ENCODE data around the gene MOB3A.
"Not testable (repeated sequence)": the region's sequence is repeated elsewhere in the genome, so short reads cannot be mapped to it uniquely, and the experiment has no call there.

The MOB3A gene

GRCh38 chr19:2091926-2092525 lies 4.1 kb downstream of the MOB3A start:
- H2AFZ ChIP-seq (ENCODE audit: low read depth, low read length); H3K4me3 ChIP-seq (ENCODE audit: low read length); H3K27me3 ChIP-seq (ENCODE audit: insufficient read depth, low read length); H3K9me3 ChIP-seq (ENCODE audit: low read length); H3K4me1 ChIP-seq (ENCODE audit: insufficient read depth, low read length): not testable (repeated sequence)
- peaks cover 10% of the 10 kb centered on the region for H3K36me3 ChIP-seq (ENCODE audit: insufficient read depth, low read length)

GRCh38 chr19:2089727-2090053 lies 6.4 kb downstream of the MOB3A start:
- Histone ChIP-seq H3K4me1 (ENCODE audit: insufficient read depth, low read length) (peaks cover 3% of the 10 kb centered on the region), H3K36me3 (ENCODE audit: insufficient read depth, low read length) (peaks cover 10% of the 10 kb centered on the region), H2AFZ (ENCODE audit: low read depth, low read length) (no peak overlapping the region), H3K4me3 (ENCODE audit: low read length) (no peak overlapping the region), H3K9me3 (ENCODE audit: low read length) (no peaks in the 10 kb centered on the region), H3K27me3 (ENCODE audit: insufficient read depth, low read length) (no peaks in the 10 kb centered on the region)

DNA sequence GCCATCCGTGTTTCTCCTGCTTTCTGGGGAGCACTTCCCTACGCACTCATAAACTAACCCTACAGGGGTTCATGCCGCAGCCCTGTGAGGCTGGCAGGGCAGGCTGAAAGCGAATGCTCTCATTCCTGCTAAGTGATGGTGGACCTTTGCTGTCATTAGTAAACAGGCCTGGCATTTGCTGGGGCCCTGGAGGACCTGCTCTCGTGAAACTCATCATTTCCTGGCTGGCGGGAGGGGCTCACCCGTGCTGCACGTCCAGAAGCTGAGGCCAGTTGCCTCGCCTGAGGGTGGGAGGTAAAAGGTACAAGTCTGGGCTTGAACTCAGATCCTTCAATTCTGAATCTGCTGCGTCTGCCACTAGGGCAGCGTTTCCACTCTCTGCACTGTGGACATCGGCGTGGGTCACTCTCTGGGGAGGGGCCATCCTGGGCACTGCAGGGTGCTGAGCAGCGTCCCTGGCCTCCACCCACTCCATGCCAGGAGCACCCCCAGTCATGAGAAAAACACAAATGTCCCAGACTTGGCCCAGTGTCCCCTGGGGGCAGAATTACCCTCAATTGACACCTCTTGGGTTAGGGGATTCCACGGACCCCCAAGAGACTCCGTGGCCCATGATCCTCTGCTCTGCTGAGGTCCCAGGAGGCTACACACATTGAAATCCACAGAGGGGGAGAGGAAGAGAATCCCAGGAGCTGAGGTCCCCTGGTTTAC lies 7.0 kb downstream of the MOB3A start:
- Histone ChIP-seq H3K27me3 (ENCODE audit: insufficient read depth, low read length) (no peaks in the 10 kb centered on the region), H3K4me1 (ENCODE audit: insufficient read depth, low read length) (no peaks in the 10 kb centered on the region)

GRCh38 chr19:2087621-2088100 lies 8.5 kb downstream of the MOB3A start:
- no peak overlapping the region for H3K4me3 ChIP-seq (ENCODE audit: low read length)

More for the DNA sequence above, 7.0 kb downstream of the MOB3A start:
- Histone ChIP-seq H2AFZ (ENCODE audit: low read depth, low read length) (no peak overlapping the region), H3K9me3 (ENCODE audit: low read length) (no peaks in the 10 kb centered on the region), H3K36me3 (ENCODE audit: insufficient read depth, low read length) (peaks cover 10% of the 10 kb centered on the region), H3K4me3 (ENCODE audit: low read length) (no peak overlapping the region)

DNA sequence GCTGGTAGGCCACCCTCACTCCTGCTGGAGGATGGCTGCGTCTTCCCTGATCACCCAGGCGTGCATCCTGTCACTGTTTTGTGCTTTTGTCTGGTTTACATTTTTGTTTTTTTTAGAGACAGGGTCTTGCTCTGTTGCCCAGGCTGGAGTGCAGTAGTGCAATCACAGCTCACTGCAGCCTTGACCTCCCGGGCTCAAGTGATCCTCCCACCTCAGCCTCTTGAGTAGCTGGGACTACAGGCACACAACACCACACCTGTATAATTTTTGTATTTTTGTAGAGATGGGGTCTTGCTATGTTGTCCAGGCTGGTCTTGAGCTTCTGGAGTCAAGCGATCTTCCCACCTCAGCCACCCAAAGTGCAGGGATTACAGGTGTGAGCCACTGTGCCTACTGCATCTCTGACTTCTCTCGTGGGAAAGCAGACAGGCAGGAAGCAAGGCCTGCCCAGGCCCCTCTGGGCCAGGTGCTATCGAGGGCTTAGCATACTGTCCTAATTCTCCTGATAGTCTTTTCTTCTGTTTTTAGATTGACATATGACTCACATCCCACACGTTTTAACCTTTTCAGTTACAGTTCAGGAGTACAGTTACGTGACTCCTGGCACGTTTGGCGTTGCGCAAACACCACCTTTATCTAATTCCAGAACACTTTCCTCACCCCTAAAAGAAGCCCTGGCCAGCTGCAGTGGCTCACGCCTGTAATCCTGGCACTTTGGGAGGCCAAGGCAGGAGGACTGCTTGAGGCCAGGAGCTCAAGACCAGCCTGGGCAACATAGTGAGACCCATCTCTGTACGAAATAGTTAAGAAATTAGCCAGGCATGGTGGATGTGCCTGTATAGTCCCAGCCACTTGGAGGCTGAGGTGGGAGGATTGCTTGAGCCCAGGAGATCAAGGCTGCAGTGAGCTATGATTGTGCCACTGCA lies 9.2 kb downstream of the MOB3A start:
- not testable (repeated sequence) for H3K4me1 ChIP-seq (ENCODE audit: insufficient read depth, low read length); H3K4me3 ChIP-seq (ENCODE audit: low read length); H2AFZ ChIP-seq (ENCODE audit: low read depth, low read length); H3K27me3 ChIP-seq (ENCODE audit: insufficient read depth, low read length); H3K9me3 ChIP-seq (ENCODE audit: low read length)
- peaks cover 14% of the 10 kb centered on the region for H3K36me3 ChIP-seq (ENCODE audit: insufficient read depth, low read length)

More at GRCh38 chr19:2087621-2088100, 8.5 kb downstream of the MOB3A start:
- H3K27me3 ChIP-seq (ENCODE audit: insufficient read depth, low read length), result no peaks in the 10 kb centered on the region
- no peaks in the 10 kb centered on the region for H3K4me1 ChIP-seq (ENCODE audit: insufficient read depth, low read length)
- H2AFZ ChIP-seq (ENCODE audit: low read depth, low read length), result no peak overlapping the region
- peaks cover 14% of the 10 kb centered on the region for H3K36me3 ChIP-seq (ENCODE audit: insufficient read depth, low read length)
- no peaks in the 10 kb centered on the region for H3K9me3 ChIP-seq (ENCODE audit: low read length)

- Histone ChIP-seq H2AFZ (ENCODE audit: low read depth, low read length) (no peak overlapping the region), H3K4me1 (ENCODE audit: insufficient read depth, low read length) (no peaks in the 10 kb centered on the region), H3K27me3 (ENCODE audit: insufficient read depth, low read length) (no peaks in the 10 kb centered on the region), H3K9me3 (ENCODE audit: low read length) (no peaks in the 10 kb centered on the region), H3K4me3 (ENCODE audit: low read length) (no peak overlapping the region), H3K36me3 (ENCODE audit: insufficient read depth, low read length) (peaks cover 23% of the 10 kb centered on the region)
Observed at GRCh38 chr19:2084993-2085720, 11.0 kb downstream of the MOB3A start.

DNA sequence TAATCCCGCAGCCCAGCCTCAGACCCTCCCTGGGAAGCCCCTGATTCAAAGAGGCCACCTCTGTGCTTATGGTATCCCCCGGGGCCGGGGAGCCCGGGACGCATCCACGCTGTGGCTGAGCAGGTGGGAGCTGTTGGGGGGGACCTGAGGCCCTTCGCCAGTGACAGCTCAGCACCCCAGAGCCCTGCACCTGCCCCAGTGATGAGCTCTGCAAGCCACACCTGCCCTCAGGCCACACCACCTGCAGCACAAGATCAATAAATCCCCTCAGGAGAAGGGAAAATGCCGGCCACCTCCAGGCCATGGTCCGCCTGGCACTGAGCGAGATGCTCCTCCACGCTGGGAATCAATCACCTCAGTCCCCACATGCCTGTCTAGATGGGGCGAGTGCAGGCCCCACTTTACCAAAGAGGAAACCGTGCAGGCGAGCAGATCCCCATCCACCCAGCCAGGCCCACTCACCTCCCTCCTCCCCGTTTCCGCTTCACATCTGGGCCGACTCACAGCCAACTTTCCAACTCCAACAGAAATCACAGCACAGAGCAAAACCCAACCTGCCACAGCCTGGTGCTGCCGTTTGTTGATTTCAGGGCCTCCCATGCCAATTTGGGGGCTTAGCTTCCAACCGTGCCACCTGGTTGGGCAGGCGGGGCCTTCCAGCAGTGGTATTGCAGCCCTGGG lies 12.8 kb downstream of the MOB3A start:
- Histone ChIP-seq H3K4me3 (ENCODE audit: low read length) (no peak overlapping the region), H3K27me3 (ENCODE audit: insufficient read depth, low read length) (no peaks in the 10 kb centered on the region), H3K9me3 (ENCODE audit: low read length) (no peaks in the 10 kb centered on the region), H2AFZ (ENCODE audit: low read depth, low read length) (no peak overlapping the region), H3K4me1 (ENCODE audit: insufficient read depth, low read length) (no peaks in the 10 kb centered on the region), H3K36me3 (ENCODE audit: insufficient read depth, low read length) (peaks cover 32% of the 10 kb centered on the region)

- H3K4me3 ChIP-seq (ENCODE audit: low read length), result no peak overlapping the region
- no peak overlapping the region for H2AFZ ChIP-seq (ENCODE audit: low read depth, low read length)
- no peaks in the 10 kb centered on the region for H3K4me1 ChIP-seq (ENCODE audit: insufficient read depth, low read length)
- H3K27me3 ChIP-seq (ENCODE audit: insufficient read depth, low read length), result no peaks in the 10 kb centered on the region
- H3K9me3 ChIP-seq (ENCODE audit: low read length), result no peaks in the 10 kb centered on the region
- H3K36me3 ChIP-seq (ENCODE audit: insufficient read depth, low read length), result peaks cover 39% of the 10 kb centered on the region
Observed at GRCh38 chr19:2081873-2082810, 14.0 kb downstream of the MOB3A start.

GRCh38 chr19:2080336-2080988 lies 15.7 kb downstream of the MOB3A start:
- Histone ChIP-seq H3K27me3 (ENCODE audit: insufficient read depth, low read length) (no peaks in the 10 kb centered on the region), H3K4me3 (ENCODE audit: low read length) (no peak overlapping the region), H3K4me1 (ENCODE audit: insufficient read depth, low read length) (no peaks in the 10 kb centered on the region), H3K9me3 (ENCODE audit: low read length) (peaks cover 2% of the 10 kb centered on the region), H2AFZ (ENCODE audit: low read depth, low read length) (no peak overlapping the region), H3K36me3 (ENCODE audit: insufficient read depth, low read length) (peaks cover 48% of the 10 kb centered on the region)

DNA sequence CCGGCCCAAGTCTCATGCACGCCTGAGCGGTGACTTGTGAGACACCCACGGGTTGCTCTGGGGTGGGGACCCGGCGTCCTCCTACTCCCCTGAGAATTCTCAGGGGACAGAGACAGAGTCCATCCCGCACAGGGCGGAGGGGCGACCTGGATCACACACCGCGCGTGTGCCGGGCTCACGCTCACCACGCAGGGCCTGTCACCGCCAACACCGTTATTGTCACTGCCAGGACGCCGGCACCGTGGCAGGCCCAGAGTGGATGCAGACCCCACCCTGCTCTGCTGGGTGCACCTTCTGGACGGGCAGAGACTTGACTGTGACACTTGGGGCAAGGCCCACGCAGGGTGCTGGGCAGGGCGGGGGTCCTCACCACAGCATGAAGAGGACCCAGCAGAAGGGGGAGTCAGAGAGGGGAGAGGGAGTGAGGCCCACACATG lies 16.2 kb downstream of the MOB3A start:
- Histone ChIP-seq H3K4me3 (ENCODE audit: low read length) (no peak overlapping the region), H2AFZ (ENCODE audit: low read depth, low read length) (no peak overlapping the region), H3K9me3 (ENCODE audit: low read length) (peaks cover 2% of the 10 kb centered on the region), H3K27me3 (ENCODE audit: insufficient read depth, low read length) (no peaks in the 10 kb centered on the region), H3K36me3 (ENCODE audit: insufficient read depth, low read length) (peaks cover 52% of the 10 kb centered on the region), H3K4me1 (ENCODE audit: insufficient read depth, low read length) (no peaks in the 10 kb centered on the region)

DNA sequence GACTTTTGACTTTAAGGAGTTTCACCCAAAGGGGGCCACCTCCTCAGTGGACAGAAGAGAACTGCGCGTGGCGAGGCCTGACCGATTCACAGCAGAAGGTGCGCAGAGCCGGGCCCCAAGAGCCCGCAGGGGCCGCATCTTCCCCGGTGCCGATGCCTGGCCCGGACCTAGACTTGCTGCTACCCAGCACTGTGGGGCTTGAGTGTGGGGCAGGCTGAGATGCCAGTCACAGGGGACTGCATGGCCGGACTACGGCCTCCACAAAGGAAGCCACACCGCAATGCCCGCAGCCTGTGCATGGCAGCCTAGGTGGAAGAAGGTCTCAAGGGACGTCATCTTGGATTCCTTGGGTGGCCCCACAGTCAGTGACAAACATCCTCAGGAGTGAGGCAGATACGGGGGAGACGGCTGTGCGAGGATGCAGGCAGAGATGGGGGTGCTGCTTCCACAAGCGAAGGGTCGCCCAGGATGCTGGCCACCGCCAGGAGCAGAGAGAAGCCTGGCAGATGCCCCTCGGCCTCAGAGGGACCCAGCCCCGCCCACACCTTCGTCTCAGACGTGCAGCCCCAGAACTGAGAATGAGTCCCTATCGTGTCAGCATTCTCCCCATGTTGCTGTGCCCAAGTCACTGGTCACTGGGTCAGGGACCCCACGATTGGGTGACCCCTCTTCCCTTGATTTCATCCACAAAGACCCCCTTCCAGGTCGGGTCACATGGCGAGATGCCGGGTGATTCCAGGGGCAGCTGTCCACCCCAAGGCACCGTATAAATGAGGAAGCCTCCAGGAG lies 16.9 kb downstream of the MOB3A start:
- H2AFZ ChIP-seq (ENCODE audit: low read depth, low read length), result no peak overlapping the region
- peaks cover 53% of the 10 kb centered on the region for H3K36me3 ChIP-seq (ENCODE audit: insufficient read depth, low read length)
- no peak overlapping the region for H3K4me3 ChIP-seq (ENCODE audit: low read length)
- H3K9me3 ChIP-seq (ENCODE audit: low read length), result peaks cover 2% of the 10 kb centered on the region
- no peaks in the 10 kb centered on the region for H3K27me3 ChIP-seq (ENCODE audit: insufficient read depth, low read length)
- no peaks in the 10 kb centered on the region for H3K4me1 ChIP-seq (ENCODE audit: insufficient read depth, low read length)

Measured in neuron (in vitro differentiated cells).